ENCODE data around the gene CHD5.

CHD5 gene

GRCh38 chr1:6180268-6180706 is at the start of gene CHD5:
Gene CHD5 (minus strand): TSS chr1:6180321. CDS start chr1:6180023, 298 bp downstream.
- peaks cover 3% of the 10 kb centered on the region for H3K79me2 ChIP-seq (ENCODE audit: insufficient read depth, low read length)
- no peak within 1 kb of the TSS for H3K4me2 ChIP-seq (ENCODE audit: low read depth, low read length, poor library complexity, severe bottlenecking)
- H3K4me1 ChIP-seq (ENCODE audit: insufficient read depth, low read length, poor library complexity, severe bottlenecking), result no peaks in the 10 kb centered on the region
- TF ChIP-seq CTCF (conservative IDR thresholded peaks at IDR 0.05; ENCODE audit: low read length) (no peak), EZH2phosphoT487 (IDR thresholded peaks at IDR 0.05; ENCODE audit: borderline replicate concordance) (no peak)
- no peak within 1 kb of the TSS for H2AFZ ChIP-seq (ENCODE audit: low read length)
- no peak within 1 kb of the TSS for H3K9ac ChIP-seq (ENCODE audit: low read depth, low read length, poor library complexity, severe bottlenecking)
- peaks cover 4% of the 10 kb centered on the region for H4K20me1 ChIP-seq (ENCODE audit: insufficient read depth, low read length, poor library complexity, severe bottlenecking)
- H3K9me3 ChIP-seq (ENCODE audit: insufficient read depth, low read depth, low read length), result no peaks in the 10 kb centered on the region
- no peaks in the 10 kb centered on the region for H3K9me2 ChIP-seq (replicated peaks; ENCODE audit: low read depth, low read length)
- H3F3A ChIP-seq (ENCODE audit: low read depth), result no peaks in the 10 kb centered on the region
- H3K27me3 ChIP-seq (ENCODE audit: insufficient read depth, low read length, poor library complexity, severe bottlenecking), result no peaks in the 10 kb centered on the region
- H3K36me3 ChIP-seq (ENCODE audit: insufficient read depth, low read length), result peaks cover 14% of the 10 kb centered on the region; the same call in 1 of the 2 replicates
- H3K4me3 ChIP-seq (ENCODE audit: low read length, poor library complexity, severe bottlenecking), result no peak within 1 kb of the TSS

- no peaks in the 10 kb centered on the region for H3K9me3 ChIP-seq (ENCODE audit: insufficient read depth, low read depth, low read length)
- H3K4me1 ChIP-seq (ENCODE audit: insufficient read depth, low read length, poor library complexity, severe bottlenecking), result peaks cover 3% of the 10 kb centered on the region
- TF ChIP-seq EZH2phosphoT487 (IDR thresholded peaks at IDR 0.05; ENCODE audit: borderline replicate concordance) (no peak), CTCF (conservative IDR thresholded peaks at IDR 0.05; ENCODE audit: low read length) (no peak)
- H3K79me2 ChIP-seq (ENCODE audit: insufficient read depth, low read length), result peaks cover 22% of the 10 kb centered on the region; the same call in 1 of the 2 replicates
- peaks cover 49% of the 10 kb centered on the region; the same call in 1 of the 2 replicates for H3K36me3 ChIP-seq (ENCODE audit: insufficient read depth, low read length)
- no peak overlapping the region for H3K4me2 ChIP-seq (ENCODE audit: low read depth, low read length, poor library complexity, severe bottlenecking)
- no peaks in the 10 kb centered on the region for H3F3A ChIP-seq (ENCODE audit: low read depth)
- no peaks in the 10 kb centered on the region for H3K27me3 ChIP-seq (ENCODE audit: insufficient read depth, low read length, poor library complexity, severe bottlenecking)
- no peak overlapping the region for H3K9ac ChIP-seq (ENCODE audit: low read depth, low read length, poor library complexity, severe bottlenecking)
- H2AFZ ChIP-seq (ENCODE audit: low read length), result no peak overlapping the region
- H4K20me1 ChIP-seq (ENCODE audit: insufficient read depth, low read length, poor library complexity, severe bottlenecking), result no peaks in the 10 kb centered on the region
- no peak overlapping the region for H3K4me3 ChIP-seq (ENCODE audit: low read length, poor library complexity, severe bottlenecking)
- no peaks in the 10 kb centered on the region for H3K9me2 ChIP-seq (replicated peaks; ENCODE audit: low read depth, low read length)
Measured at GRCh38 chr1:6225651-6226050, 45.5 kb upstream of the CHD5 start.

GRCh38 chr1:6224718-6225117 is 44.6 kb upstream of the CHD5 start:
- H3K36me3 ChIP-seq (ENCODE audit: insufficient read depth, low read length), result peaks cover 44% of the 10 kb centered on the region; the same call in 1 of the 2 replicates

More at GRCh38 chr1:6224718-6225117, 44.6 kb upstream of the CHD5 start:
- Histone ChIP-seq H3K9ac (ENCODE audit: low read depth, low read length, poor library complexity, severe bottlenecking) (no peak overlapping the region), H3F3A (ENCODE audit: low read depth) (no peaks in the 10 kb centered on the region), H3K27me3 (ENCODE audit: insufficient read depth, low read length, poor library complexity, severe bottlenecking) (no peaks in the 10 kb centered on the region), H3K9me3 (ENCODE audit: insufficient read depth, low read depth, low read length) (no peaks in the 10 kb centered on the region), H4K20me1 (ENCODE audit: insufficient read depth, low read length, poor library complexity, severe bottlenecking) (no peaks in the 10 kb centered on the region), H3K4me1 (ENCODE audit: insufficient read depth, low read length, poor library complexity, severe bottlenecking) (peaks cover 3% of the 10 kb centered on the region), H3K79me2 (ENCODE audit: insufficient read depth, low read length) (peaks cover 18% of the 10 kb centered on the region; the same call in 1 of the 2 replicates), H3K4me3 (ENCODE audit: low read length, poor library complexity, severe bottlenecking) (no peak overlapping the region), H3K9me2 (replicated peaks; ENCODE audit: low read depth, low read length) (no peaks in the 10 kb centered on the region), H3K4me2 (ENCODE audit: low read depth, low read length, poor library complexity, severe bottlenecking) (no peak overlapping the region), H2AFZ (ENCODE audit: low read length) (no peak overlapping the region)
- TF ChIP-seq EZH2phosphoT487 (IDR thresholded peaks at IDR 0.05; ENCODE audit: borderline replicate concordance), result no peak
- TF ChIP-seq CTCF (conservative IDR thresholded peaks at IDR 0.05; ENCODE audit: low read length), result no peak

Data from Loucy (cell line).